OCI-LY7 (cell line): ENCODE measurements around the gene SH3PXD2A.

Source experiments
- CTCF ChIP-seq: fragments of 200-600 bp; sonication (generic); conservative IDR thresholded peaks from 2 replicates; pipeline ENCODE4 v1.5.1; 2014; ENCODE audit warnings: mild to moderate bottlenecking, antibody characterized with exemption, low read length, moderate library complexity, mixed read lengths
- EZH2phosphoT487 ChIP-seq: fragments of 200-600 bp; sonication (generic); IDR thresholded peaks from 2 replicates; pipeline ENCODE4 v1.6.1; 2018; ENCODE audit warnings: low read depth, borderline replicate concordance, mild to moderate bottlenecking, mixed run types, antibody characterized with exemption, low read length, moderate library complexity, mixed read lengths

- TF ChIP-seq CTCF (no peak), EZH2phosphoT487 (no peak)
These were observed 163.5 kb downstream of the SH3PXD2A start for GRCh38 chr10:103691723-103692435.
